HL-60/S4 treated with phorbol 12-myristate 13-acetate at 8.2 ng/mL for 4 days and 3 days (cell line): ENCODE measurements around the gene THSD4.
"Not testable (repeated sequence)": the region's sequence is repeated elsewhere in the genome, so short reads cannot be mapped to it uniquely, and the experiment has no call there.

Experiments used
- in situ Hi-C: fragments of 300-500 bp; cut with MboI; formaldehyde crosslinking; loops from 2 replicates; pipeline ENCODE4 v1.15.0; 2022; ENCODE audit warnings: low sequenced_read_pairs

Gene THSD4

DNA sequence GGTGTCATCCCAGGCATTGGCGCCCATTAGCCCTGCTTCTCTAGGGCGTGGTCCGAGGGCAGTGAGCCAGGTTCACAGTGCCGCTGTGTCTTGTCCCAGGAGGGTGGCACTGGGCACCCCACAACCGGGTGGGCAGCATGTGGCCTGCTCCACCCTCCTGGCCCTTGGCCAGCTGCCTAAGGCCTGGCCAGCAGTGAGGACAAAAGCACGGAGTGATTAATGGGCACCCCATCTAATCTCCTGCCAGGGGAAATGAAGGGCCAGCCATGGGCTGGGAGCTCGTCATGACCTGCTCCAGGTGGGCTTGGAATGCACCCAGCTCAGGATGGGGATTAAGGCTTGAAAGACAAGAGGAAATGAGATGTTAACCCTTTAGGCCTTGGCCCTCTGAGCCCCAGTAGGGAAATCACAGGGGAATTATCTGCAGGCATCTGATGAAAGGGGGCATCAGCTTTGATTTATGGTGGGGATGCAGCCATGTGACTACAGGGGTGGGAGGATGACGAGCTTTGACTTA, 5.2 kb downstream of the THSD4 start:
- in situ Hi-C loops: no loop called here

DNA sequence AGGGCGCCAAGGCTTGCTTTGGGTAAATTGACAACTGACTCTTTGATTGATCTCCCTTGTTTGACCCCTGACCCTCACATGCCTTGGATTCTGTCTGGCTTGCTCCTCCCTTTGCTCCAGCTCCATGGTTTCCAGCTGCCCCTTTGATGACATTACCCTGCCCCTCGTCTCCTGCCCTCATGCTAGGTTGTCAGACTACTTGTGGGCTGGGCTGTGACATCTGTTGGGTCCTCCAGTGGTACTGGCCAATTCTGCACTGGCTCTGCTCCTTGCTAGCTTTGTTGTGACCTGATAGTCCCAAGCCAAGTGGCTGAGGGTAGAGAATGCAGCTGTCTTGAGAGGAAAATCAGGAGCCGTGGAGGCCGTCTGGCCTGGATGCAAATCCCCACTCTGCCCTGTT, 6.2 kb downstream of the THSD4 start:
- in situ Hi-C loops: no loop called here

DNA sequence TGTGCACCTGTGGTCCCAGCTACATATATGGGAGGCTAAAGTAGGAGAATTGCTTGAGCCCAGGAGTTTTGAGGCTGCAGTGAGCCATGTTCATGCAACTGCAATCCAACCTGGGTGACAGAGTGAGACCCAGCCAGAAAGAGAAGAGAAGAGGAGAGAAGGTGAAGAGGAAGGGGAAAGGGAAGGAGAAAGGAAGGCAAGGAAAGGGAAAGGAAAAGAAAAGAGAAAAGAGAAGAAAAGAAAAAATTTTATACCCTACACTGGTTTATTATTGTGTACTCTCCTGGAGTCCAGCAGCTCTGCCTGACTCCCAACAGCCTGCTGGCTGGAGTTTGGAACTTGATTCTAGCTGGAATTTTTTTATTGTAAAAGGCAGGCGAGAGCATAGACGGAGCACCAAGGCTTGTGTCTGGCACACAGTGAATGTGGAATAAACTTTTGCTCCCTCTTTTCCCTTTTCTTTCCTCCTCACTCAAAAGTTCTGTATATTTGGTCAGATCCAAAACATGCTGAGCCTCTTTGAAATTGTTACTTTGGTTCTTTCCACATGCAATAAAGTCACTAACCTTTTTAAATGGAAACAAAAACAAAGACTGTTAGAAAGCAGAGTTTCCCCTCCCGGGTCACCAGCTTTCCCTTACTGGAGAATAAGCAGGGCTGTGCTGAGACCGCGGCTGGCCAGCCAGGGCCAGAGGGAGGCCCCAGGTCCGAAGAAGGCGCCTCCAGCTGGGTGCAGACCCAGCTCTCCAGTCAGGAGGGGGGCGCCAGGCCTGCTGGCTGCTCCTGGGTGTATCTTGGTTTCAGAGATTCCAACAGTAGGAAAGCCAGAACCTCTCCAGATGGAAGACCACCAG, 9.9 kb downstream of the THSD4 start:
- in situ Hi-C loops: no loop called here

DNA sequence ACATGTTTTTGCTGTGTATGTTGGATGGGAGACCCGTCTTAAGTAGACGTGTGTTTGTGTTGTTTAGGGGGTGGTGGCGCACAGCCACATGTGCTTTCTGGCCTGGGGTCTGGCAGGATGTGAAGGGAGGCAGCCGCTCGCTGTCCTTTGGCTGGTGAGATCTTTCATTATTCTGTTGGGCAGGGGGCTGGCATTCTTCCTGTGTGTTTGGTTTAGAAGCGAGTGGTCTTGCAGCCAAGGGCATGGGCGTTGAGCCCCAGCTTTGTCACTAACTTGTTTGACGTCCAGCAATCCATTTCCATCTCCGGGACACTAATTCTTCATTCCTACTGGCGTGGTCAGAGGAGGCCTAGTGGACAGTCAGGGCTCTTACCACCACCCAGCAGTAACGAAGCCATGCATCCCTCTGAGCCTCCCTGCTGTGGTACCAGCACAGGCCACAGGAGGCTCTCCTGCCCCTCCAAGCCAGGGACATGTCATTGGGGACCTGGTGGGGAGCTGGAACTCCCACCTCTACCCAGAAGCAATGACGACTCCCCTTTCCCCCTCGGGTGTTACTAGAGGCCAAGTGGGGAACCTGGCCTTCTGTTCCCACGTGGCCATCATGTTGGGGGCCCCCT, 10.7 kb downstream of the THSD4 start:
- in situ Hi-C loops: no loop called here

DNA sequence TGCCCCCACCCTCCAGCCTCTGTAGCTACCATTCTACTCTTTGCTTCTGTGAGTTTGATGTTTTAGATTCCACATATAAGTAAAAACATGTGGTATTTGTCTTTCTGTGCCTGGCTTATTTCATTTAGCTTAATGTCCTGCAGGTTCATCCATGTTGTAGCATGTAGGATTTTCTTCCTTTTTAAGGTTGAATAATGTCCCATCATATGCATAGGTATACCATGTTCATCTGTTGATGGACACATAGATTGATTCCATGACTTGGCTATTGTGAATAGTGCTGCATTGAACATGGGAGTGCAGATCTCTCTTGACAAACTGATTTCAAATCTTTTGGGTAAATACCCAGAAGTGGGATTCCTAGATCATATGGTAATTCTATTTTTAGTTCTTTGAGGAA, 11.8 kb downstream of the THSD4 start:
- in situ Hi-C loops: no loop called here

DNA sequence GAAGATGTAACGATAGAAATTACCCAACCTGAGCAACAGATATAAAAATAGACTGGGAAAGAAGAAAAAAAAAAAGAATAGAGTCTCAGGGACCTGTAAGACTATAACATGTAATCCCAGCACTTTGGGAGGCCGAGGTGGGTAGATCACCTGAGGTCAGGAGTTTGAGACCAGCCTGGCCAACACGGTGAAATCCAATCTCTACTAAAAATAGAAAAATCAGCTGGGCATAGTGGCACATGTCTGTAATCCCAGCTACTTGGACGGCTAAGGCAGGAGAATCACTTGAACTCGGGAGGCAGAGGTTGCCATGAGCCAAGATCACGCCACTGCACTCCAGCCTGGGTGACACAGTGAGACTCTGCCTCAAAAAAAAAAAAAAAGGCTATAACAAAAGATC, 12.9 kb downstream of the THSD4 start:
- in situ Hi-C loops: not testable (repeated sequence)

DNA sequence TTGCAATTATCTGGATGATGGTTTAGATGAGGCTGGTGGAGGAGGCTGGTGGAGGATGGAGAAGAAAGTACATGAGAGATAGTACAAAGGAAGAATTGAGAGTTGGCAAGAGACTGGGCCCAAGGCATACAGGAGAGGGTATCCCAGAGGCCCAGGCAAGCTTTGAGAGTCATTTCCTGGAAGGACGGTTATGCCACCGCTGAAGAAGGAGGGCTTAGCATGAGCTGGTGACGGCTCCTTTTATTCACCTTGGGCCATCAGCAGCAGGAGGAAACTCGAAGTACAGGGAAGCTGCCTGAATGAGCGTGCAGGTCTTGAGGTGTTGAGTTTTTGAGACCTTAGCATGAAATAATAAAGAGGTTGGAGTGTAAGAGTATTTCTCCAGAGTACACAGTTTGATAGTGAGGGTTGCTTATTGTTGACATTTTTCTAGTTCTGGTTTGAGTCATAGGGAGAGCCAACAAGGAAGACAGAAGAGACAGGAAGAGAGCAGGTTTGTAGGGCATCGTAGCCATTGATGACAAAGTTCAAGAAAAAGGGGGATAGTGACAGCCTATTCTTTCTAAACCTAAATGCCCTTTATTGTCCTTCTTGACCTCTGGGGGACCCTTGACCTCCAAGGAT, 13.8 kb downstream of the THSD4 start:
- in situ Hi-C loops: no loop called here

DNA sequence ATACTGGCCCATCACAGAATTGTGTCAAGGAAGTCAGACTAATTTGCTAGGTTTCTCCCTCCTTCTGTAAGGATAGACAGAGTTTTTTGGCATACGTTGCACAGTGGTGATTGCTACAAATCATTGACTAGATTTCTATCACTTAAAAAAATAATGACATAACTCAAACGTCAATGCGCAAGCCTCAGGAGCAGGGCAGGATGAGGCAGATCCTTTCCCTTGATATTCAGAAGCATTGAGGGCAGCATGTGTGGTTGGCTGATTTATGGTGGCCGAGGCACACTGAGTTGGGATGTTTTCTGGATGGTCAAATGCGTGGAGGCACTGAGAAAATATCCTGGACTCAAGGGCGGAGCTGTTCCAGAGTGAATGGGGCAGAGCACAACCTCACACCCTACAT, 14.4 kb downstream of the THSD4 start:
- in situ Hi-C loops: no loop called here

DNA sequence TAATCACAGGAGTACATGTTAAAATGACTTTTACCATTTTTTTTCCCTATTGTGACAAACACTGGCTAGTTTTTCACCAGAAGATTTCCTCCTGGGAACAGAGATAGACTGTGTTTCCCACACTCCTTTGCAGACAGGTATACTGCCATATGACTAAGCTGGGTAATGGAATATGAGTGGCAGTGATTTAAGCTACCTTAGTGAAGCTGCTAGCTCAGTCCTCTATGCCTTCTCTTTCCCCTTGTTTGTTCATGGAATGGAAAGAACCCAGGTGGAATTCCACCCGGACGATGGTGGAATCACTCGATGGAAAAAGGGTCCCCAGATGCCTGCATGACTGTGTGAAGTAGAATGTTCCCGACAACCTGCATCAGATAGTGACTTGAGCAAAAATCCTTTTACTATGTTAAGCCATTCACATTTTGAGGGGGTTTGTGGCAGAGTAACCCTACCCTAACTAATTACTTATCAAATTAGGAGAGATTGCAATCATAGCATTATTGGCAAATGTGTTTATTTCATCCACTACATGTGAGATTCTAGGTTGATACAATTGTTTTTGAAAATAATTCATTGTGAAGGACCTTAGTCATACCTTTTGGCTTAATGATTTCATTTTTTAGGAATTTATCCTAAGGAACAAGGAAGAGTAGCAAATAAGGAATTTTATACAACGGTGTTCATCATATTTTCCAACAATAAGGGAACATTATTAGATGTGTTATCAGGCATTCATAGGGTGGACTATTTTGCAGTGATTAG, 16.5 kb downstream of the THSD4 start:
- in situ Hi-C loops: no loop called here

DNA sequence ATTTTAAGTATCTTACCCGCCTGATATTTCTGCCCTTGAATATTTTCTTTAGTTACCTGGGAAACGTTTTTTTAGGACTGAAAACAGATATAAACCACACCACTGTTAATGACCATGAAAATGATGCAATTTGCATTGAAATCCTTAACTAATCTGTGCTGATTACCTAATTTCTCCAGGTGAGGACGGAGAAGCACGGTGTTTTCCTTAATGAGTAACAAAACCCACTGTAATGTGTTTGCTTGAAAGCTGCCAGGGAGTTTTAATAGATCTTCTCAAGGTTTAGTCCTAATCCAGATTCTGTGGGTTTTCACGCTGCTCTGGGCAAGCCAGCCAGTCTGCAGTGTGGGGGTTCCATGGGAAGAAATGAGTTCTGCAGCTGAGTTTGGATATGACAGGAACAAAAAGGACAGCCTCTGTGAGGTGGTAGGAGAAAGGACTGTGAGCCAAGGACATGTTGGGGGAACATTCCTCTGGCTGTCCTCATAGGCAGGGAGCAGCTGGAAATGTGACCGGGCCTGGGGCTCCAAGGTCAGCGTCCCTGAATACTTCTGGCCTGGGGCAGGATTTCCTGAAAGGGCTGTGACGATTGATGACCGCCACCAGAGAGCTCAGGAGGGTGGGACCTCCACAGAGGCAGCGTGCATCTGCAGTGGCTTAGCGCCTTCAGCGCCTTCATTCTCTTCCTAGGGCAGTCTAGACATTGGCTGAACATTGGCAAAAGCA, 18.6 kb downstream of the THSD4 start:
- in situ Hi-C loops: no loop called here

DNA sequence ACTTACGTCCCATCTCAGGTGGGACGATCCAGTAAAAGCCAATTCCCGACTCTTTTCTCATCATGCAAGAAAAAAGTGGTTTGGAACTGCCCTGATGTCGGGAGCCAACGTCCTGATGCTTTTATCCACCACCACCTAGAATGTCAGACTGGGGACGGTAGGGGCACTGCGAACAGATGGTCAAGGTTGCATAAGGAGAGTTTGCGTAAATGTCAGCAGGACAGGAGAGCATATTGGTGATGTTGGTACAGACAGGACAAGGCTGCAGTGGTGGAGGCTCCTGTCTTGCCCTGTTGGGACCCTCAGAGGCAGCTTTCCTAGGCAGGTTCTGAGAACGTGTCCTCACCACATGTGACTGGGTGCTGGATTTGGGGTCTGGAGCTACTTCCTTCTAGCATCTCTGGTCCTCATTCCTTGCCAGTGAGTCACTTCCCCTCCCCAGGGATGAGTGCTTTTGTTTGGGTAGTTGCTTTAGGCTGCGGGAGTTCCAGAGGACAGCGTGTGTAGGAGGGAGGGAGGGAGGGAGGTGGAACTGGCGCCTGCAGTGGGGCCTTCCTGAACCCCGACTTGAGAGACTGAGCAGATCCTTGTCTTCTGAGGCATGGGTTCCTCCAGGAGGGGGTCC, 21.0 kb downstream of the THSD4 start:
- in situ Hi-C loops: no loop called here

DNA sequence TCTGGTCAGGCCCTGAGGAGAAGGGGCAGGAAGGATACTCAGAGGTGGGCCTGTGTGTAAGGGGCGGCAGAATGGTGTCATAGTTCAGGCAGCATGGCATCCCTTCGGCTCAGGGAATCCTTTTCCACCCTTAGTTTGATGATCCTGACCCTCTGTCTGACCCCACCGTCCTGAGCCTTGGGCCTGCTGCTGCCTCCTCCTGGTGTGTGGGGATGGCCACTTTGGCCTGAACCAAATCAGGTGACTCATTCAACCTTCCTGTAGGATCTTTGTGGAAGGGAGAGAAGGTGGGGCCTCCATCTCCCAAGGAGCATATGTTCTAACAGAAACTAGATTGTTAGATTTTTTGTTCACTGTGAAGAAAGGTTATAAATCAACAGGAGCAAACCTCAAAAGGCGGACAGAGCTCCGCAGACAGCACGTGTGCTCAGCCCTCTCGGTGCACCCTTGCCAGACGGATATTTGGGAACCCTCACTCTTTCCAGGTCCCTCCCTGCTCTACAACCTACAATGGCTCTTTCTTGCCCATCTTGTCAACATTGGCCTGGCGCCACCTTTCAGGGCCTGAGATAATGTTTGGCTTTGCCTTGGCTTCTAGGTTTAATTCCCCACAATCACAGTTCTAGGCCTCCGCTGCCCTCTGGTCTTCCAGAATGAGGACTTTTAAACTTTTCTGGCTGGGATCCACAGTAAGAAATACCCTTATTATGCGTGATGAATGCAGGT, 21.7 kb downstream of the THSD4 start:
- in situ Hi-C loops: no loop called here

DNA sequence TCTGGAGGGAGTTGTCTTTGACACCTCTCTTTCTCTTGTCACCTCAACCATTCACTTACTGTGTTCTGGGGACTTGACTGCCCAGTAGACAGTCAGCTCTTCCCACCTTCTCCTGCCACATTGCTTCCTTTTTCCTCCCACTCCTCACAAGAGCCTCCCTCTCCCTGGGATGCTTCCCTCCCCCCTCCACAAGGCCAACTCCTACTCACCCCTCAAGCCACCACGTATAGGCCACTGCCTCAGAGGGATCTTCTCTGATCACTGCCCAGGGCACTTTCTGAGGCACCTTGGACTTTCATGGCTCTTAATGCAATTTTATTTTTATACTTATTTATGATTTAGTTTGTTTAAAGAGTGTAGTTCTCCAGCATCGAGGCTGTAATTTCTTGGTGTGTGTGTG, 23.2 kb downstream of the THSD4 start:
- in situ Hi-C loops: no loop called here

DNA sequence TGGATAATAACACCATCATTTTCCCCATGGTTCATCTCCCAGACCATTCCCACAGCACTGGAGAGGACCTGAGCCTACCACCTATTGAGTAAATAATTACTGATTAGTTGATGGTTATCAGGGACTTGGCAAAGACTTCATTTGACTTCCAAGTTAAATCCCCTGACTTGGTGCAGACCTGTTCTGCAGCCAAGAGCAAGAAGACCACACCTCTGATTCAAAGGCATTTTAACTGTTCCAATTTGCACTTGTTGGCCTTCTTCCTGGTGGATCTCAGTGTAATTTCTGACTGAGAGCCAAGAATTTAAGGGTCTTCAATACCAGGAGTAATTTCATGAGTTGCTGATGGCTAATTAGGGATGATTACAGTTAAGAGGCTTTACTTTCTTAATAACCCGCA, 24.0 kb downstream of the THSD4 start:
- in situ Hi-C loops: no loop called here

DNA sequence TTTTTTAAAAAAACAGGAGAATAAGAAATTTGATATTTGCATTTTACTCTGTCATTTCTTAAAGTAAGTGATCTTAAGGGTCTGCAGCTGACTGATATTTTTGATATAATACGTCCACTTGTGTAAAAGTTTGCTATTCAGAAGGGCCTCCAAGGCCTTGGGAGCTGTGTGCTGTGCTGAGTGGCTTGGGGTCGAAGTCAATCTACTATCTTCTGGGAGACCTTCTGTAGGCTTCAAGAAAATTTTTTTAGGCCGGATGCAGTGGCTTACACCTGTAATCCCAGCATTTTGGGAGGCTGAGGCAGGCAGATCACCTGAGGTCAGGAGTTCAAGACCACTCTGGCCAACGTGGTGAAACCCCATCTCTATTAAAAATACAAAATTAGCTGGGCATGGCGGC, 26.3 kb downstream of the THSD4 start:
- in situ Hi-C loops: no loop called here

DNA sequence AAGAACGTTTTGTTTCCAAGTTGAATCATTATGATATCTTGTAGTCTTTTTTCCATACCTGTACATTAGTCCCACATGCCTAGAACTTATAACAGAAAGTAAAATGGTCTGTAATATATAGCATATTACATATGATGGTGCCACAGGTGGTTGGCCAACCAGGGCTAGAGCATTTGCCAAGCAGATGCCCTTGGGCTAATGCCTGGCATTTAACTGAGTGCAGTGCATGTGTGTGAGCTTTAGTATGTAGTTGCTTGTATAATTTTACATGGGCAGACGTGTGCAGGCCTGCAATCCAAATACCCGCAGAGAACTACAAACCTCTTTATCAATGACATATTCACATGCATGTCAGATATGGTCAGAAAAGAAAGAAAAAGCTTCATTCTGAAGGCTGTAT, 27.5 kb downstream of the THSD4 start:
- in situ Hi-C loops: no loop called here

DNA sequence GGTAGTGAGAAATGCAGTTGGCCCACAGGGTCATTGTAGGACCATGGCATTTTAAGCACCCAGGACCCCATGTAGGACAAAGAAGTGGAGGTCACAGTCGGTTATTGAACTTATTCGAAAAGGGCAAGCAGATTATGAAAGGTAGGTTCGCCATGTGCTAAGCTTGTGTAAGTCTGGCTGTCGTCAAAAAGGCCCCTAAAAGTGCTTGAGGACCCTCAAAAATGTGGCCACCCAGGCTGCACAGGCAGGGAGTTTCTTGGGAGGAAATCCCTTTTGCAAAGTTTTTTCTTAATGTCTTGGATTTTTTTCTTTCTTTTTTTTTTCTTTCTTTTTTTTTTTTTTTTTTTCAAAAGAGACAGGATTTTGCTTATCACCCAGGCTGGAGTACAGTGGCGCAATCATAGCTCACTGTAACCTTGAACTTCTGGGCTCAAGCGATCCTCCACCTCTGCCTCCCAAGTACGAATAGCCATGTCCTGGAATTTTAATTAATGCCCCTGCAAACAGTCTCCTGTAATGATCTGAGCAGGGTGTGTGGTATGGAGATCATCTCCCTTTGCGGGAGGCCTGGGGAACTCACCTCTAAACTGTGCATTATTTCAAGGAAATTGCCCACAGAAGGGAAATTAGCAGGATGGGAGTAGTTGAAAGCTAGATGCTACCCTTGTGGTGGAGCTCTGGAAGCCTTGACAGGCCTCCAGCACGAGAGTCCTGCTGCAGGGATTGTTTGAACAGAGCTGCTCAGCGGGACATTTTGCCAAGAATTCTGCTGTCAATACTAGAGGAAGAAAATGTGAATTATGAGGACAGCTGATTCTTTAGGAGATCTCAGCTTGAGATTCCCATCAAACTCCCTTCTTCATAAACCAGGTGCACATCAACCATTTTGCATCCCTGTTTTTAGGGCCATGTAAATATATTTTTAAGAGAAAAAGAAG, 28.4 kb downstream of the THSD4 start:
- in situ Hi-C loops: no loop called here

DNA sequence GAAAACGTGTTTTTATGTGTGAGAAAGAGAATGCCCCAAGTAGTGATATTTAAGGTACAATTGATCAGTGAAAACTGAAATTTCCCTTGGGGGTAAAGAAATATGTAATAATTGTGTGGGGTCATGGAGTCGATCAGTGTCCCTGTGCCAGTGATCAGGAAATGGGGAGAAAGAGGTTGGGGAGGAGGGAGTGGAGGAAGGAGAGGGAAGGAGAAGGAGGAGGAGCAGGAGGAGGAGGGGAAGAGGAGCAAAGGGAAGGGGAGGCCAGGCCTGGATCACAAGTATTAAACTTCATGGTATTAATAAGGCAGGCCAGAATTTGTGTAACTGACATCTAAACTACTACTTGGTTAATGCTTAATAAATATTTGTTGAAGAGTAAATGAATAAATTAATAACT, 30.4 kb downstream of the THSD4 start:
- in situ Hi-C loops: no loop called here
